H1 (cell line): ENCODE measurements around the gene CRABP1. TPM values are rescaled to one million over a fixed set of nuclear protein-coding genes. Genes with fewer than 3 reads are reported as not detected.

Experiments
- CTCF ChIA-PET: fragments of 300-600 bp; sonication (Branson Sonifier 250); formaldehyde crosslinking; loops from one replicate; lab custom pipeline; 2021; ENCODE audit not compliant: partially characterized antibody; lab: Charles Lee
- POLR2A ChIA-PET: fragments of 300-600 bp; sonication (Branson Sonifier 250); formaldehyde crosslinking; loops from one replicate; lab custom pipeline; 2021; ENCODE audit warnings: inconsistent platforms; ENCODE audit not compliant: partially characterized antibody; lab: Charles Lee
- DNase-seq, 2 experiments: peaks; one replicate each; pipeline versions ENCODE4 v3.0.0 to v3.0.0-alpha.2; 2010 to 2022; ENCODE audit warnings: low spot score in 2 of 2, low read depth in 1 of 2, mixed read lengths in 1 of 2
- FAIRE-seq: peaks from 2 replicates; lab custom pipeline; 2011; peaks lifted over from hg19 to GRCh38; lab: Jason Lieb, UNC
- H2AFZ ChIP-seq: 2 replicates; pipeline ENCODE4 v1.8.1; 2012; ENCODE audit warnings: low read length, inconsistent platforms
- H2AK5ac ChIP-seq: 2 replicates; pipeline ENCODE4 v1.6.1; 2013; ENCODE audit warnings: low read depth, low read length
- H2BK120ac ChIP-seq: replicated peaks from 2 replicates; pipeline ENCODE3; 2013; ENCODE audit warnings: low read depth, low read length, inconsistent platforms
- H2BK12ac ChIP-seq: 2 replicates; pipeline ENCODE4 v1.6.1; 2013; ENCODE audit warnings: low read depth, low read length
- H2BK15ac ChIP-seq: 2 replicates; pipeline ENCODE4 v1.6.1; 2013; ENCODE audit warnings: low read length
- H2BK20ac ChIP-seq: 2 replicates; pipeline ENCODE4 v1.6.1; 2013; ENCODE audit warnings: low read length
- H2BK5ac ChIP-seq: 2 replicates; pipeline ENCODE4 v1.6.1; 2013; ENCODE audit warnings: low read depth, low read length
- H3K14ac ChIP-seq: 2 replicates; pipeline ENCODE4 v1.6.1; 2013; ENCODE audit warnings: inconsistent platforms; ENCODE audit not compliant: insufficient read length
- H3K18ac ChIP-seq: 2 replicates; pipeline ENCODE4 v1.6.1; 2013; ENCODE audit warnings: low read length; ENCODE audit errors: extremely low read depth
- H3K23ac ChIP-seq: 2 replicates; pipeline ENCODE4 v1.6.1; 2013; ENCODE audit warnings: inconsistent platforms; ENCODE audit not compliant: insufficient read length
- H3K23me2 ChIP-seq: 2 replicates; pipeline ENCODE4 v1.6.1; 2013; ENCODE audit warnings: low read depth, low read length
- H3K27ac ChIP-seq: 2 replicates; pipeline ENCODE4 v1.6.1; 2011; ENCODE audit warnings: low read depth, low read length, inconsistent platforms
- H3K27me3 ChIP-seq, 4 experiments: replicated peaks in 1 of 4; 1 replicate in 1 of 4; 2 replicates in 3 of 4; pipeline versions ENCODE4 v1.6.1 to v1.8.1; 2011 to 2013; ENCODE audit warnings: low read length in 3 of 4, mild to moderate bottlenecking in 3 of 4, inconsistent platforms in 2 of 4, mixed read lengths in 2 of 4, moderate library complexity in 1 of 4; ENCODE audit not compliant: control insufficient read depth in 3 of 4, insufficient read depth in 3 of 4; ENCODE audit errors: extremely low read depth in 1 of 4
- H3K36me3 ChIP-seq, 4 experiments: 2 replicates each; pipeline versions ENCODE4 v1.6.1 to v1.8.1; 2011 to 2013; ENCODE audit warnings: mild to moderate bottlenecking in 4 of 4, low read length in 3 of 4, moderate library complexity in 2 of 4, control low read depth in 1 of 4, inconsistent platforms in 1 of 4; ENCODE audit not compliant: insufficient read depth in 4 of 4, control insufficient read depth in 2 of 4
- H3K4ac ChIP-seq: replicated peaks from 2 replicates; pipeline ENCODE3; 2013; ENCODE audit warnings: low read length, low read depth, mixed read lengths, inconsistent platforms; ENCODE audit not compliant: insufficient read length
- H3K4me1 ChIP-seq, 4 experiments: replicated peaks in 1 of 4; 1 replicate in 1 of 4; 2 replicates in 3 of 4; pipeline versions ENCODE4 v1.6.1 to v1.8.1; 2011 to 2013; ENCODE audit warnings: low read length in 3 of 4, inconsistent platforms in 2 of 4, mixed read lengths in 1 of 4; ENCODE audit not compliant: insufficient read depth in 4 of 4, control insufficient read depth in 3 of 4
- H3K4me2 ChIP-seq, 2 experiments: 2 replicates each; pipeline versions ENCODE4 v1.6.1 to v1.8.1; 2011 to 2013; ENCODE audit warnings: low read depth in 2 of 2, low read length in 2 of 2, control low read depth in 1 of 2, inconsistent platforms in 1 of 2, mild to moderate bottlenecking in 1 of 2; ENCODE audit not compliant: insufficient read depth in 1 of 2
- H3K4me3 ChIP-seq, 4 experiments: fragments of 200-600, 300-600 bp in 1 of 4; sonication (generic), shearing (Covaris generic), sonication (Bioruptor Twin) in 1 of 4; 2 replicates each; pipeline versions ENCODE4 v1.5.1 to v1.8.1; 2011 to 2016; ENCODE audit warnings: low read length in 4 of 4, low read depth in 3 of 4, control low read depth in 2 of 4, inconsistent platforms in 2 of 4, mild to moderate bottlenecking in 2 of 4, mixed read lengths in 1 of 4, moderate library complexity in 1 of 4; ENCODE audit not compliant: insufficient read depth in 2 of 4; ENCODE audit errors: extremely low read depth in 1 of 4
- H3K56ac ChIP-seq: replicated peaks from 2 replicates; pipeline ENCODE3; 2013; ENCODE audit warnings: low read depth, mild to moderate bottlenecking, mixed read lengths, low read length, inconsistent platforms; ENCODE audit not compliant: insufficient read length
- H3K79me1 ChIP-seq: 2 replicates; pipeline ENCODE4 v1.6.1; 2013; ENCODE audit warnings: low read depth, low read length, control low read depth
- H3K79me2 ChIP-seq, 2 experiments: 2 replicates each; pipeline versions ENCODE4 v1.6.1 to v1.8.1; 2012 to 2013; ENCODE audit warnings: low read length in 2 of 2, mild to moderate bottlenecking in 2 of 2, inconsistent platforms in 1 of 2; ENCODE audit not compliant: insufficient read depth in 2 of 2, control insufficient read depth in 1 of 2
- H3K9ac ChIP-seq, 4 experiments: replicated peaks in 1 of 4; 1 replicate in 1 of 4; 2 replicates in 3 of 4; pipeline versions ENCODE4 v1.6.1 to v1.8.1; 2011 to 2013; ENCODE audit warnings: low read depth in 3 of 4, low read length in 3 of 4, control low read depth in 2 of 4, mild to moderate bottlenecking in 2 of 4, moderate library complexity in 2 of 4, inconsistent platforms in 1 of 4; ENCODE audit errors: extremely low read depth in 1 of 4
- H3K9me3 ChIP-seq, 2 experiments: 2 replicates each; pipeline versions ENCODE4 v1.6.1 to v1.8.1; 2012 to 2013; ENCODE audit warnings: mild to moderate bottlenecking in 2 of 2, moderate library complexity in 2 of 2, control low read depth in 1 of 2, inconsistent platforms in 1 of 2, low read depth in 1 of 2, low read length in 1 of 2, mixed read lengths in 1 of 2; ENCODE audit not compliant: insufficient read depth in 2 of 2
- H4K20me1 ChIP-seq, 2 experiments: replicated peaks in 1 of 2; 2 replicates each; pipeline versions ENCODE3 to v1.8.1; 2011 to 2013; ENCODE audit warnings: inconsistent platforms in 2 of 2, low read length in 2 of 2, mild to moderate bottlenecking in 1 of 2; ENCODE audit not compliant: insufficient read depth in 2 of 2, control insufficient read depth in 1 of 2
- H4K5ac ChIP-seq: 2 replicates; pipeline ENCODE4 v1.6.1; 2013; ENCODE audit warnings: low read length, low read depth, mixed read lengths, inconsistent platforms; ENCODE audit not compliant: insufficient read length
- H4K8ac ChIP-seq: 2 replicates; pipeline ENCODE4 v1.8.0; 2013; ENCODE audit warnings: mild to moderate bottlenecking, moderate library complexity, low read length, inconsistent platforms; ENCODE audit not compliant: insufficient read depth; ENCODE audit errors: extremely low read depth
- H4K91ac ChIP-seq: replicated peaks from 2 replicates; pipeline ENCODE3; 2013; ENCODE audit warnings: low read length, mixed read lengths, inconsistent platforms; ENCODE audit not compliant: insufficient read length
- ATF3 ChIP-seq: IDR thresholded peaks from 2 replicates; pipeline ENCODE4 v1.6.1; 2011; ENCODE audit warnings: low read depth, mild to moderate bottlenecking, low read length; ENCODE audit not compliant: insufficient read depth
- CTCF ChIP-seq, 3 experiments: IDR thresholded peaks; 1 replicate in 2 of 3; 2 replicates in 1 of 3; pipeline versions ENCODE4 v1.5.1 to v1.6.1; 2011; ENCODE audit warnings: low read length in 3 of 3, mild to moderate bottlenecking in 3 of 3, inconsistent platforms in 2 of 3, low read depth in 1 of 3, moderate library complexity in 1 of 3; ENCODE audit not compliant: insufficient read depth in 1 of 3; ENCODE audit errors: control extremely low read depth in 1 of 3
- EP300 ChIP-seq, 2 experiments: IDR thresholded peaks; 1 replicate in 1 of 2; 2 replicates in 1 of 2; pipeline ENCODE4 v1.6.1; 2011 to 2012; ENCODE audit warnings: low read depth in 2 of 2, low read length in 2 of 2, mild to moderate bottlenecking in 2 of 2, borderline replicate concordance in 1 of 2, inconsistent platforms in 1 of 2, moderate library complexity in 1 of 2
- JUN ChIP-seq: IDR thresholded peaks from 2 replicates; pipeline ENCODE4 v1.6.1; 2011; ENCODE audit warnings: low read depth, mild to moderate bottlenecking, improper control_type of control experiment, low read length
- JUND ChIP-seq: IDR thresholded peaks from 2 replicates; pipeline ENCODE4 v1.6.1; 2011; ENCODE audit warnings: mild to moderate bottlenecking, improper control_type of control experiment, low read length
- NANOG ChIP-seq: IDR thresholded peaks from 2 replicates; pipeline ENCODE4 v1.6.1; 2011; ENCODE audit warnings: low read length, low read depth, mild to moderate bottlenecking, inconsistent platforms; ENCODE audit not compliant: insufficient read depth, poor library complexity, severe bottlenecking
- RNF2 ChIP-seq: fragments of 200-900, 300-1000 bp; sonication (generic); IDR thresholded peaks from 2 replicates; pipeline ENCODE4 v1.7.1; 2016; ENCODE audit warnings: borderline replicate concordance, low read depth, mild to moderate bottlenecking, antibody characterized with exemption, low read length; ENCODE audit not compliant: poor library complexity, severe bottlenecking; ENCODE audit errors: missing control alignments
- SAP30 ChIP-seq: fragments of 300-600 bp; sonication (generic); IDR thresholded peaks from 2 replicates; pipeline ENCODE4 v1.7.1; 2012; ENCODE audit warnings: low read length, moderate library complexity, mild to moderate bottlenecking, inconsistent platforms; ENCODE audit not compliant: insufficient read depth, insufficient replicate concordance
- ZNF274 ChIP-seq: IDR thresholded peaks from 2 replicates; pipeline ENCODE4 v1.7.0; 2012; ENCODE audit warnings: low read length, borderline replicate concordance; ENCODE audit errors: extremely low read depth
- WGBS, 2 experiments: shearing (Covaris generic) in 1 of 2; methylation state at CpG; one replicate each; pipeline versions ENCODE4 v1.1.6 to v1.1.7; 2013 to 2015; ENCODE audit warnings: low lambda C conversion rate in 2 of 2, mixed read lengths in 2 of 2, inconsistent platforms in 1 of 2, low coverage in 1 of 2, missing lambda C conversion rate in 1 of 2; ENCODE audit not compliant: insufficient replicate concordance in 2 of 2, insufficient coverage in 1 of 2, insufficient read length in 1 of 2; ENCODE audit errors: extremely low coverage in 1 of 2, missing lambda C conversion rate in 1 of 2; 5-methylcytosine and 5-hydroxymethylcytosine counted together
- polyA plus RNA-seq, 7 experiments: library from polyadenylated mRNA; depleted of rRNA in 3 of 7; stranded (reverse) in 5 of 7; unstranded in 2 of 7; fragments of >200 nt in 5 of 7; fragments of 200-250 nt in 2 of 7; gene quantifications; 1 replicate in 5 of 7; 2 replicates in 1 of 7; 4 replicates in 1 of 7; pipeline versions ENCODE4 v1.2.1 to v1.2.3, GENCODE V29; 2011 to 2013; ENCODE audit warnings: missing spikeins in 2 of 7, mixed read lengths in 2 of 7
- total RNA-seq: library from RNA; stranded (reverse); fragmentation: NEBNext Ultra II Directional; extraction: Animal tissue kit (Norgen Biotek cat#: 25700); gene quantifications from 2 replicates; pipeline ENCODE4 v1.2.1, GENCODE V29; 2021

The CRABP1 gene
- total and polyA plus RNA-seq, 2 of the 8 experiments (the other 6 are each of a cell fraction or from before 2014, with no cell fraction given) = 385 to 655 TPM

- H3K36me3 ChIP-seq = no peaks in the 10 kb centered on the region
- no peak overlapping the region for H4K91ac ChIP-seq
- no peak overlapping the region for H4K5ac ChIP-seq
- DNase-seq (no peak), FAIRE-seq (no peak)
- H3K79me2 ChIP-seq = peaks cover 3 to 19% of the 10 kb centered on the region in 2 experiments; a peak in 3 of 4 replicates
- H3K18ac ChIP-seq = no peak overlapping the region
- H2AK5ac ChIP-seq = no peak overlapping the region
- no peak overlapping the region for H2BK20ac ChIP-seq
- H3K23ac ChIP-seq = no peak overlapping the region
- no peak overlapping the region for H2AFZ ChIP-seq
- 57% methylated on average over 3 of the region's 3 CpGs; no CpG with 5 or more reads in 1 of the 2 experiments for WGBS, 2 experiments
- H3K27me3 ChIP-seq = peaks cover 0 to 4% (median 0%) of the 10 kb centered on the region in 4 experiments; a peak in 2 of 7 replicates
- no peak overlapping the region for H3K56ac ChIP-seq
- no peak overlapping the region for H4K8ac ChIP-seq
- no peak overlapping the region for H3K9ac ChIP-seq
- no peak overlapping the region for H2BK12ac ChIP-seq
- no peak overlapping the region for H2BK120ac ChIP-seq
- H2BK15ac ChIP-seq = no peak overlapping the region
- H3K4me1 ChIP-seq = peaks cover 0 to 2% (median 0%) of the 10 kb centered on the region in 4 experiments; a peak in 2 of 7 replicates
- no peak overlapping the region for H3K14ac ChIP-seq
- no peak overlapping the region for H2BK5ac ChIP-seq
- H3K79me1 ChIP-seq = peaks cover 7% of the 10 kb centered on the region
- no peaks in the 10 kb centered on the region for H4K20me1 ChIP-seq
- no peak overlapping the region for H3K4ac ChIP-seq
- no peak overlapping the region for H3K27ac ChIP-seq
- H3K4me2 ChIP-seq = no peak overlapping the region
- peaks cover 6% of the 10 kb centered on the region; the same call in 1 of the 2 replicates for H3K23me2 ChIP-seq
- no peak overlapping the region for H3K4me3 ChIP-seq
- CTCF ChIA-PET = interaction anchor here (1.3 to 1.6 kb wide), 2 partner anchors 60 to 193 kb away, joined by 4 read pairs; no protein-coding TSS in a partner anchor
- H3K9me3 ChIP-seq = no peaks in the 10 kb centered on the region
- POLR2A ChIA-PET = no interaction called here
- TF ChIP-seq JUND (no peak), JUN (no peak), CTCF (IDR thresholded peaks at IDR 0.05; ENCODE audit: control extremely low read depth in 1 of 3, insufficient read depth in 1 of 3, low read depth in 1 of 3, low read length in 3 of 3) (no peak), EP300 (IDR thresholded peaks at IDR 0.05; ENCODE audit: borderline replicate concordance in 1 of 2, low read depth in 2 of 2, low read length in 2 of 2) (no peak), ATF3 (no peak), ZNF274 (no peak), SAP30 (no peak), RNF2 (no peak), NANOG (no peak)
Measured at GRCh38 chr15:78301828-78302227, 38.3 kb upstream of the CRABP1 start.
